ENCODE measurements around the gene SATL1. TPM values are rescaled to one million over a fixed set of nuclear protein-coding genes. Genes with fewer than 3 reads are reported as not detected.
A peak's percentile ranks its signal among the peaks of the same experiment; 100 is the strongest.
"Not testable (repeated sequence)": the region's sequence is repeated elsewhere in the genome, so short reads cannot be mapped to it uniquely, and the experiment has no call there.

Gene SATL1
- polyA plus RNA-seq, 5 donors: 0.28 to 0.69 (median 0.60) TPM

DNA sequence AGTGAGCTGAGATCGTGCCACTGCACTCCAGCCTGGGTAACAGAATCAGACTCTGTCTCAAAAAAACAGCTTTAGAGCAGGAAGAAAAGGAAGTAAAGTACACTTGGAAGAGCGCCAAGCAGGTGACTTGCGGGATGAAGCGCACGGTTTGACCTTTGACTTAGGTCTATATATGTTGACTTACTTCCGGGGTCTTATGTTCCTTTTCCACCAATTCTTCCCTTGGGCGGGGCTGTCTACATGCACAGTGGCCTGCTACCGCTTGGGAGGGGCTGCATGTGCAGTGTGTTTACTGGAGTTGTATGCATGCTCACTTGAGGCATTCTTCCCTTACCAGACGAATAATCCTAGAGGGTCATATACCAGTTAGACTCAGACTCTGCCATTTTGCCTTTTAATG is 131.3 kb downstream of the SATL1 start:
- no peak for DNase-seq

DNA sequence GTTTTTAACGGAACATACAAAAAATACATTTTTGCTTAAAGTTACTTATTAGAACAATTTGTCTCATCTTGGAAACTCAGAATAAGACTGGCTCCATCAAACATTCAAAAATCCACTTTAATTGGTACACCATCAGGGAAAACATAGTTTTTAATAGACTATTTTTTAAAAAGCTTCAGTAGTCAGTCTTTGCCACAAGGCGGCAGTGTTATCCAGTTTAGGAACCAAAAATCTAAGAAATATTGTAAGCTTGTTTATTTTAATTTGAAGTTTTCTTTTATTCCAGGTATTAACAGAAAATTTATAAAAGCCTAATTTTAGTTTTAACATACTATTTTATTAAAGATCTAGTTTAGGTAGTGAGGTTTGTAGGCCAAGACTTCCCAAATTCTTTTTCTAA is 132.2 kb downstream of the SATL1 start:
- DNase-seq: no peak

DNA sequence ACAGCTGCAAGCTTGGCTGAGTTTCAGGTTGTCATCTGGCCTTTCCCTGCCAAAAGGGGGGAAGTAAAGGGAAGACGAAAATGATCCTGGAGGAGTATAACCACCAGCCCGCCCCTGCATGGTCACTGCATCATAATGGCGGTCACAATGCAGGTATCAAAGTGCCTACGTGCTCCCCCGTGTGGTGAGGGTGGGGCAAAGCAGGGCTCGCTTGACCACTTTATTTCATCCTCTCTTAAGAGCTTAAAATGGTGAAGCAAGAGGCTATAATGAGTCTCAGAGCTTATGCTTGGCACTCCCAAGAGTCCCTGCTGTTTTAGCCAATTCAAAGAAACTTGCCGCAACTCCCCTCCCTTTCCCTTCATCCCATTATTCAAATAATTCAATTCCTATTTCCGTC is 134.3 kb downstream of the SATL1 start:
- no peak for DNase-seq

DNA sequence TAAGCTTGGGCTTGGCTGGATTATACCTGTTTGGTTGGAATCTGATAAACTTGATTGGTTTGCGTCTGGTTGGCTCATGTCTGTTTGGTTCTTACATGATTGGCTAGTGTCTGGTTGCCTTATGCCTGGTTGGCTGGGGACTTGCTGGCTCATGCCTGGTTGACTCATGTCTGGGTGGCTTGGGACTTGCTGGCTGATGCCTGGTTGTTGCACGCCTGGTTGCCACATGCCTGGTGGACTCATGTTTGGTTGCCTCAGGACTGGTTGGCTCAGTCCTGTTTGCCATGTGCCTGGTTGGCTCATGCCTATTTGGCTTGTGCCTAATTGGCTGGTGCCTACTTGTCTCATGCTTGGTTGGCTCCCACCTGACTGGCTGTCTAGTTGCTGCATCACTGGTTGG is 135.4 kb downstream of the SATL1 start:
- DNase-seq: no peak

DNA sequence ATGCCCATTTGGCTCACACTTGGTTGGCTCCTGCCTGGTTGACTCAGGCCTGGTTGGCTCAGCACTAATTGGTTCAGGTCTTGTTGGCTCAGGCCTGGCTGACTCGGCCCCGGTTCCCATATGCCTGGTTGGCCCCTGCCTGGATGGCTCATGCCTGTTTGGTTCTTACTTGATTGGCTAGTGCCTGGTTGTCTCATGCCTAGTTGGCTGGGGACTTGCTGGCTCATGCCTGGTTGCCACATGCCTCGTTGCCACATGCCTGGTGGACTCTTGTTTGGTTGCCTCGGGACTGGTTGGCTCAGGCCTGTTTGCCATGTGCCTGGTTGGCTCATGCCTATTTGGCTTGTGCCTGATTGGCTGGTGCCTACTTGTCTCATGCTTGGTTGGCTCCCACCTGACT is 136.2 kb downstream of the SATL1 start:
- DNase-seq: no peak

DNA sequence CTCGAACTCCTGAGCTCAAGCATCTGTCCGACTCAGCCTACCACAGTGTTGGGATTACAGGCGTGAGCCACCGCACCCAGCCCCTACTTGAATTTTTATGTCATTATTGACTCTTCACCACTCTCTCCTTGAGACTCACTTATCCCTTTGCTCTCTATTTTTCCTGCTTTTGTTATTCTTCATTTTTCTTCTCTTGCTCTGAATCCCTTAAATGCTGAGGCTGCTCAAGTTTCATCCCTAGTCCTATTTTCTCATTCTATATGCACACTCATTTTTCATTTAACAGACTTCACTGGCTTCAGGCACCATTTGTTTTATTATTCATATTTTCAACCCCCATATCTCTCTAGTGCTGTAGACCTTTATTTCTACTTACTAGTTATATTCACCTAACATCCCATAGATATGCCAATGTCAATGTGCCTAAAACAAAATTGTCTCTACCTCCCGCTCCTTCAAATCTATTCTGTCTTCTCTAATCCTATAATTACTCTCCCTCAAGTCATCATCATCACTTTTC is 154.2 kb downstream of the SATL1 start:
- DNase-seq: no peak

DNA sequence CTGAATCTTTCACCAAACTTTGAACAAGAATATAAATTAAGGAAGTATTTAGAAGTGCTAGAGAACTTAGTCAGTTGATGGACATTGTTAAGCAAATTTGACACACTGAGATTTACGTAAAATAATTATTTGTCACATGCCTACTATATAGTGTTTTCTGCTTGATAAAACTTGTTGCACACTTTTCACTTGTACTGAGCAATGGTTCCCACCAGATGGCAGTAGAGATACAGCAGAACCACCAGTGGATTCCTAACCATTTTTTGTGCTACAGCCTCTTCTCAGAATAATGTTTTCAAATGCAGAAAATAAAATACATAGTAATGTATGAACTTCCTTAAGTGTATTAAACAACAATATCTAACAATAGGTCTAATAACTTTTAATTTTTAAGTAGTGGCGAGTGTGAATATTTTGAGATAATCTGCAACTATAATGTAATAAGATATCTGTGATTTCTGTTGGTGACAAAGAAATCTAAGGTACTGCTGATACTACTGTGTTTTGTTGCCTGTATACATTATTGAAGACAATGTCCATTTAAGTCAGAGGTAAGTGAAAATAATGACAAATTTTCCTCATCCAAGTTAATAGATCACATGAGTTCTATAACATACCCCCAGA is 158.7 kb downstream of the SATL1 start:
- peak in 1 of 2 donors; percentile 10 for DNase-seq

DNA sequence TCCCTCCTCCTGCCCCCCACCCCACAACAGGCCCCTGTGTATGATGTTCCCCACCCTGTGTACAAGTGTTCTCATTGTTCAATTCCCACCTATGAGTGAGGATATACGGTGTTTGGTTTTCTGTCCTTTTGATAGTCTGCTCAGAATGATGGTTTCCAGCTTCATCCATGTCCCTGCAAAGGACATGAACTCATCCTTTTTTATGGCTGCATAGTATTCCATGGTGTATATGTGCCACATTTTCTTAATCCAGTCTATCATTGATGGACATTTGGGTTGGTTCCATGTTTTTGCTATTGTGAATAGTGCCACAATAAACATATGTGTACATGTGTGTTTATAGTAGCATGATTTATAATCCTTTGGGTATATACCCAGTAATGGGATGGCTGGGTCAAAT is 166.3 kb downstream of the SATL1 start:
- not testable (repeated sequence) for DNase-seq

DNA sequence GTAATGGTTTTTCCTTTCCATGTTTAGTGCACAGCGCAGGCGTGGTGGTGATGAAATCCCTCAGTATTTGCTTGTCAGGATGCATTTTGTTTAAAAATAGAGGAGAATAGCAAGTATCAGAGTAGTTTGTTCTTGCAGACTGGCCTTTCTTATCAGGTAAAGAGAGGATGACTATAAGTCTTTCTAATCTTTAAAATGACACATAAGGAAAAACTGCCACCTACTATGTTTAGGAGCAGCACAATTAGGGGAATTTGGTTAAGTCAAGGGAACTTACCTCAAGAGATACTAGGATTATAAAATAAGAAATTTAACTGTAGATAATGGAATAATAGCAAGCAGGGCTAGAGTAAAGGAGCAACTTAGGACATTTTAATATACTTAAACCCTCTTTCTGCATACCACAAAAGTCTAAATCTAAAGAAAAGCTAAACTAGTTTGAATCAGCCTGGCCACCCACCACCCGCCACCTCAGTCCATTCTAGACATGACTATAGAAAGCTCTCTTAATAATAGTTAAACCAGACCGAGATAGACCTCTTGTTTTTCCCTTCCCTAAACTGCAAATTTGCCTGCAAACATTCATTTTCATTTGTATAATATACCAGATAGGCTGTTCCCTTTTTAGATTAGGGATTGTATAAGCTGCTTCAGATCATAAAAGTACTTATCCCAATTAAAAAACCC is 177.9 kb downstream of the SATL1 start:
- DNase-seq: no peak

DNA sequence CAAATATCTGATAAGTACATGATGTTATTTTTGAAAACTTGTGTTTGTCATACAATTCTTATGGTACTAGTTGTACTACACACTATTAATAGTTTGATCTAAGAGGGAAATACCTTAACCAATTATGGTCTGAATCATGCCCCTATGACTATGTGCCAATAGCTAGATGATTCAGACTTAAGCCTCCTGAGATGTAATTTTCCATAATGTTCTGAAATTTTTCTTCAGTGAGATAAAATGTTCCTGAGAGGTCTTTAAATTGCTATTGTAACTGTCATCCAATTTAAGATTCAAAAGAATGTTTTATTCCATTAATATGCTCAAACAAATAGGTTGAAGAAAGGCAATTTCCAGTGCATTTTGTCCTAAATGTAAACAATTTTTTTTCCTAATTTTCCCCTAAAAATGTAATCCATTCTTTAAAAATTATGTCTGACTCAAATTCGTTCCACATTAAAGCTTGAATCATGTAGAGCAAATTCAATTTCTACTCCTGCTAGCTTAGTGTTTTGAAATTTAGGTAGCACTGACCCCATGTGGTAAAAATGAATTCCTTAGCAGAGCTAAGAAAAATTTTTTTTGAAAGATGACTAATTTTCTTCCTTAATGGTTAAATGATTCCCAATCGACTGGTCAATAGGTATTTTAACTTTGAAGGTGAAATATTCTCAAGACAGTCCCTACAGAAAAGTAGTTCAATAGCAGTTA is 190.8 kb downstream of the SATL1 start:
- no peak for DNase-seq

DNA sequence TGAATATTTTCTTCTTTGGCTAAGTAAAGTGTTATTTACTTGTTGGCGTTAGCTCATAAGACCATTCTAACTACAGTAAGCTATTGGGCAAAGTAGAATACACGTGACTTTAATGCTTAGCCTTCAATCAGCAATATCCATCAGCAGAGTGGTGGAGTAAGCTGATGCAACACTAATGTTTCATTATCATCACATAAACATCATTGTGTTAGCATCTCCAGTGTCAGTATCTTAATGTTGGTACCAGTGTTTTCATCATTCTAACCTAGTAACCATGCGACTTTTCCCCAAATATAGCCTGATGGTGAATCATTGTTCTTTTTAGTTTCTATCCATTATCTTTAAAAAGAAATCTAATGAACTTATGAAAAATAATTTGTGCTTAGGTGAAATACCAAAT is 191.4 kb downstream of the SATL1 start:
- no peak for DNase-seq

DNA sequence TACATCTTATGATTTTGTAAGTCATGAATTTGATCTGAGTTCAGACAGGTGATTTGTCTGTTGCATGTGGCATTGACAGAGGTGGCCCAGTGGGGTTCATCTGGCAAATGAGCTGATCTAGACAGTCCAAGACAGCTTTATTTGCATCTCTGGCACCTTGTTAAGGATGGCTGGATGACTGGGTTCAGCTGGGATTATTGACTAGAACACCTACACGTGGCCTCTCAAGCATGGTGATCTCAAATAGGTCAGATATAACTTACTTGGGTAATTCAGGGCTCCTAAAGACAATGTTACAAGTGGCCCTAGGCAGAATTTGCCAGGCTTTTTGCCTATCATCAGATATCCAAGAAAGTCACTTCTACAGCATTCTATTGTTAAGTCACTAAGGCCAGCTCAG is 192.0 kb downstream of the SATL1 start:
- no peak for DNase-seq

Other genes with a start within 250 kb of the SATL1 start
- 10 to 100 TPM; 13.2 to 20.8 (median 19.4) TPM for gene APOOL, start 239.9 kb downstream of the SATL1 start, polyA plus RNA-seq (ENCODE audit: insufficient read depth in 1 of 5, insufficient read length in 5 of 5, low replicate concordance in 1 of 5)
- 100 to 1,000 TPM in 1 of 5 donors, 10 to 100 TPM in 4; 50.2 to 112 (median 90.0) TPM for gene ZNF711, start 212 bp upstream of the SATL1 start, polyA plus RNA-seq (ENCODE audit: insufficient read depth in 1 of 5, insufficient read length in 5 of 5, low replicate concordance in 1 of 5)
- gene POF1B, start 135.9 kb upstream of the SATL1 start, polyA plus RNA-seq (ENCODE audit: insufficient read depth in 1 of 5, insufficient read length in 5 of 5, low replicate concordance in 1 of 5): under 1 TPM; 0.25 to 0.42 (median 0.29) TPM